PC-3 (cell line): ENCODE data around the gene WNT7B.

Source experiments
- EZH2phosphoT487 ChIP-seq: fragments of 300-600 bp; sonication (generic); IDR thresholded peaks from 2 replicates; pipeline ENCODE4 v1.6.1; 2018; ENCODE audit warnings: mild to moderate bottlenecking, antibody characterized with exemption, low read length, borderline replicate concordance
- TF ChIP-seq, protein P1 (sequence below): fragments of 300-600 bp; sonication (generic); conservative IDR thresholded peaks from 2 replicates; pipeline ENCODE4 v1.5.1; 2017; ENCODE audit warnings: antibody characterized with exemption, low read depth, mild to moderate bottlenecking, low read length

DNA sequence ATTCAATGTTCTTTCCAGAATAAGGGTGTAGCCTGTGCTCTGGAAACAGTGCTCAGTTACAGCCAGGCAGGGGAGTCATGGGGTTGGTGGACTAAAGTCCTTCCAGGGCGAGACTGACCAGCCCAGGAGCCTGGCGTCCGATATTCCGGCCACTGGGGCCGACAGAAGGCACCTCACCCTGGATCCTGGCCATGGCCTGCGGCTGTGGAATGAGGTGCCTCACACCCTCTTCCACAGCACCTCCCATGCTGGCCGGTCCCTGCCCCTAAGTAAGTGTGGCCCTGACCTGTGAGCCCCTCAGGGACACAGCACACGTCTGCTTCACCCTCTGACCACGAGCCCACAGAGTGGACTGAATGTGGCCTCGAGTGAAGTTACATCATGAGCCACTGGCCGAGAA is 50.5 kb downstream of the WNT7B start:
- TF ChIP-seq EZH2phosphoT487: no peak
- TF ChIP-seq, protein P1, sequence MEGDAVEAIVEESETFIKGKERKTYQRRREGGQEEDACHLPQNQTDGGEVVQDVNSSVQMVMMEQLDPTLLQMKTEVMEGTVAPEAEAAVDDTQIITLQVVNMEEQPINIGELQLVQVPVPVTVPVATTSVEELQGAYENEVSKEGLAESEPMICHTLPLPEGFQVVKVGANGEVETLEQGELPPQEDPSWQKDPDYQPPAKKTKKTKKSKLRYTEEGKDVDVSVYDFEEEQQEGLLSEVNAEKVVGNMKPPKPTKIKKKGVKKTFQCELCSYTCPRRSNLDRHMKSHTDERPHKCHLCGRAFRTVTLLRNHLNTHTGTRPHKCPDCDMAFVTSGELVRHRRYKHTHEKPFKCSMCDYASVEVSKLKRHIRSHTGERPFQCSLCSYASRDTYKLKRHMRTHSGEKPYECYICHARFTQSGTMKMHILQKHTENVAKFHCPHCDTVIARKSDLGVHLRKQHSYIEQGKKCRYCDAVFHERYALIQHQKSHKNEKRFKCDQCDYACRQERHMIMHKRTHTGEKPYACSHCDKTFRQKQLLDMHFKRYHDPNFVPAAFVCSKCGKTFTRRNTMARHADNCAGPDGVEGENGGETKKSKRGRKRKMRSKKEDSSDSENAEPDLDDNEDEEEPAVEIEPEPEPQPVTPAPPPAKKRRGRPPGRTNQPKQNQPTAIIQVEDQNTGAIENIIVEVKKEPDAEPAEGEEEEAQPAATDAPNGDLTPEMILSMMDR: no peak
